ENCODE results near the gene DOCK4. TPM values are rescaled to one million over a fixed set of nuclear protein-coding genes. Genes with fewer than 3 reads are reported as not detected.

DOCK4 gene
- total RNA-seq, 1 donor from 2014 or later, result 0.73 TPM

DNA sequence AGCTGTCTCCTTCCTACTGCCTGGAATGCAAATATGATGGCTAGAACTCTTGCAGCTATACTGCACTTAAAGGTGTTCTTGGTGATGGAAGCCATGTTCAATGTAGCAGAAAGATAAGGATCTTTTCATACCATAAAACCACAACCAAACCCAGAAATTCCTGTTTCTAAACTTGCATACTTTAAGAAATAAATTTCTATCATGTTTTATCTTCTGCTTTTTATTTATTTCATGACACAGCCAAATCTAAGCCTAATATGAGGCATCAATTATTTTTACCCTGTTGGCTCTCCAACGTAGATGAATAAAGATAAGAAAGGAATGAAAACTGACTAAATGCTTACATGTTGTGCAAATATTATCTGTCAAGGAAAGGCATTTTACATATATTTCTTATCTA, 224.1 kb downstream of the DOCK4 start:
- ChIA-PET CTCF (no interaction called here), POLR2A (no interaction called here)
- H3K27ac Mint-ChIP-seq, result no peak overlapping the region
- no peaks in the 10 kb centered on the region for H3K9me3 Mint-ChIP-seq
- H3K27me3 Mint-ChIP-seq, result no peaks in the 10 kb centered on the region
- TF ChIP-seq, protein P1, sequence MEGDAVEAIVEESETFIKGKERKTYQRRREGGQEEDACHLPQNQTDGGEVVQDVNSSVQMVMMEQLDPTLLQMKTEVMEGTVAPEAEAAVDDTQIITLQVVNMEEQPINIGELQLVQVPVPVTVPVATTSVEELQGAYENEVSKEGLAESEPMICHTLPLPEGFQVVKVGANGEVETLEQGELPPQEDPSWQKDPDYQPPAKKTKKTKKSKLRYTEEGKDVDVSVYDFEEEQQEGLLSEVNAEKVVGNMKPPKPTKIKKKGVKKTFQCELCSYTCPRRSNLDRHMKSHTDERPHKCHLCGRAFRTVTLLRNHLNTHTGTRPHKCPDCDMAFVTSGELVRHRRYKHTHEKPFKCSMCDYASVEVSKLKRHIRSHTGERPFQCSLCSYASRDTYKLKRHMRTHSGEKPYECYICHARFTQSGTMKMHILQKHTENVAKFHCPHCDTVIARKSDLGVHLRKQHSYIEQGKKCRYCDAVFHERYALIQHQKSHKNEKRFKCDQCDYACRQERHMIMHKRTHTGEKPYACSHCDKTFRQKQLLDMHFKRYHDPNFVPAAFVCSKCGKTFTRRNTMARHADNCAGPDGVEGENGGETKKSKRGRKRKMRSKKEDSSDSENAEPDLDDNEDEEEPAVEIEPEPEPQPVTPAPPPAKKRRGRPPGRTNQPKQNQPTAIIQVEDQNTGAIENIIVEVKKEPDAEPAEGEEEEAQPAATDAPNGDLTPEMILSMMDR (IDR thresholded peaks at IDR 0.05), result no peak
- H3K36me3 Mint-ChIP-seq (ENCODE audit: low read depth), result no peaks in the 10 kb centered on the region
- ATAC-seq (ENCODE audit: low read depth) (no peak), DNase-seq (no peak)
- no peak overlapping the region for H3K4me3 Mint-ChIP-seq
- H3K4me1 Mint-ChIP-seq, result peaks cover 6% of the 10 kb centered on the region
- intact Hi-C loops (cut with micrococcal nuclease), result no loop called here

DNA sequence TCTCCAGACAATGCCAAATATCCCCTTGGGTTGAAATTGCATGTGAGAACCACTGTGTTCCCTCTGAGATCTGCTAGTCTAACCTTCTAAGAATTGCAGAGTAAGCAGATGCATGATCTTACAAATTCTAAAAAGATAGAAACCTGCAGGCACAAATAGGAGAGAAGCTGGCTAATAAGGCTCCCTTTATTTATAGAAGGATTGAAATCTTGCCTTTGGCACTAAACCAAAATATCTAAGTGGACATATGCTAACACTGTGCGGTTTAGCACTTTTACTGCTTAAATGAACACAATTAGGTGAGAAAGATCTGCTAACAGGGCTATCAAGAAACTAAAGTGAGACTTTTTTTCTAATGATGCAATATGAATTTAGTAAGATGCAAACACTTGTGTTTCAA, 225.5 kb downstream of the DOCK4 start:
- ATAC-seq (ENCODE audit: low read depth) (no peak), DNase-seq (no peak)
- H3K9me3 Mint-ChIP-seq, result no peaks in the 10 kb centered on the region
- no peaks in the 10 kb centered on the region for H3K36me3 Mint-ChIP-seq (ENCODE audit: low read depth)
- H3K27me3 Mint-ChIP-seq, result no peaks in the 10 kb centered on the region
- H3K4me1 Mint-ChIP-seq, result no peaks in the 10 kb centered on the region
- H3K4me3 Mint-ChIP-seq, result no peak overlapping the region
- POLR2A ChIA-PET, result no interaction called here
- CTCF ChIA-PET, result no interaction called here
- no peak overlapping the region for H3K27ac Mint-ChIP-seq
- TF ChIP-seq, protein P1 (IDR thresholded peaks at IDR 0.05), result no peak
- intact Hi-C loops (cut with micrococcal nuclease), result no loop called here

DNA sequence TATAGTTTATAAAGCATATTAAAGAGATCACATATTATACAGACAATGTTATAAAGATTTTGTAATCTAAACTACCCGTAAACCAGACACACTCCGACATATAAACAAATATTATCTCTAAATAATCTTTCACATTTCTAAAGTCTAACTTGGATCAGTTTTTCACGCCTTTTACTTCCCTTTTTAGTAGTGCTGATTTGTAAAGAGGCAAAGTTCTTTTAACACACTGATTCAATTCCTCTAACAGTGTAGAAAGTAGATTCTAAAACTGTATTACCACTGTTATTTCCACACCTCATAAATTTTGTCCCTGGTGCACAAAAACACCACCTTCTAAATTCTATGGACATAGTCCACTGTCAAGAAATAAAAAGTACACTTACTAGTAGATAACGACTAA, 230.9 kb downstream of the DOCK4 start:
- TF ChIP-seq, protein P1 (IDR thresholded peaks at IDR 0.05), result no peak
- H3K4me3 Mint-ChIP-seq, result no peak overlapping the region
- H3K27ac Mint-ChIP-seq, result no peak overlapping the region
- ATAC-seq (ENCODE audit: low read depth), result no peak
- POLR2A ChIA-PET, result no interaction called here
- no peaks in the 10 kb centered on the region for H3K9me3 Mint-ChIP-seq
- DNase-seq, result no peak
- H3K36me3 Mint-ChIP-seq (ENCODE audit: low read depth), result no peaks in the 10 kb centered on the region
- intact Hi-C loops (cut with micrococcal nuclease), result no loop called here
- CTCF ChIA-PET, result no interaction called here
- H3K27me3 Mint-ChIP-seq, result no peaks in the 10 kb centered on the region
- no peaks in the 10 kb centered on the region for H3K4me1 Mint-ChIP-seq

DNA sequence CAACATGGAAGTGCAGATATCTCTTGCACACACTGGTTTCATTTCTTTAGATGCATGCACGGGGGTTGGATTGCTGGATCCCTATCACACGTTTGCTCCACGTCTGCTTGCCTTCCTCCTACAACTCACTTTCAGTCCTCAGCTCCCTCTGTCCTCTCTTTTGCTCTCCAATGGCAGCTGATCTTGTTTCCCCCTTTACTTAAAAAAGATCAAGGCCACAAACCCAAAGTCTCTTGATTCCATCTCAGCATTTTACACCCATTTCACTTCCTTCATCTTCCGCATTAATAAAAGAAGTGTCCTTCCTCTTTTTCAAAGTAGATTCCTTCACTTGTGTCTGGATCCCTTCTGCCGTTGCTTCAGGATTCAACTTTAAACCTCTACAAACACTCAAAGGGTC, 245.2 kb downstream of the DOCK4 start:
- Mint-ChIP-seq H3K4me3 (no peak overlapping the region), H3K9me3 (no peaks in the 10 kb centered on the region), H3K36me3 (ENCODE audit: low read depth) (no peaks in the 10 kb centered on the region), H3K27me3 (no peaks in the 10 kb centered on the region), H3K27ac (no peak overlapping the region), H3K4me1 (no peaks in the 10 kb centered on the region)
- no peak for DNase-seq
- ChIA-PET POLR2A (no interaction called here), CTCF (no interaction called here)
- TF ChIP-seq, protein P1 (IDR thresholded peaks at IDR 0.05), result no peak
- no peak for ATAC-seq (ENCODE audit: low read depth)
- intact Hi-C loops (cut with micrococcal nuclease), result no loop called here

DNA sequence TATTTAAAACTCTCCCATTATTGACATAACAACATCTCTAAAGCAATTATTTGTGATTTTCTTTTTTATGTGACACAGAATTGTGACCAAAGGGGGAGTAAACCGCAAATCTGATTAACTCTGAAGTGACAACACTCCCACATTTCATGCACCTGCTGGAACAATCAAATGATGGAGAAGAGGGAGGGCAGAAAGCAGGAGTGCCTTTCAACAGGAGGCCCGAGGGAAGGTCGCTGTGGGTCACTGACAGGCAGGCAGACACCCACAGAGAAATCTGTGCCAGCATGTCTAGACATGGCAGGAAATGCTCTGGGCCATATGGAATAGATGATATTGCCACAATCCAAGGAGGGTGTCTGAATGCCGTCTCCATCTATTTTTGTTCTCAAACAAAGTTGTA, 247.3 kb downstream of the DOCK4 start:
- TF ChIP-seq, protein P1 (IDR thresholded peaks at IDR 0.05), result no peak
- DNase-seq (no peak), ATAC-seq (ENCODE audit: low read depth) (no peak)
- POLR2A ChIA-PET, result no interaction called here
- Mint-ChIP-seq H3K4me3 (no peak overlapping the region), H3K9me3 (no peaks in the 10 kb centered on the region), H3K27ac (no peak overlapping the region), H3K27me3 (no peaks in the 10 kb centered on the region), H3K36me3 (ENCODE audit: low read depth) (no peaks in the 10 kb centered on the region), H3K4me1 (no peaks in the 10 kb centered on the region)
- intact Hi-C loops (cut with micrococcal nuclease), result no loop called here
- CTCF ChIA-PET, result no interaction called here
